NCI-H2029 (cell line): ENCODE results near the gene FECH.
"Not testable (repeated sequence)": the region's sequence is repeated elsewhere in the genome, so short reads cannot be mapped to it uniquely, and the experiment has no call there.

ENCODE experiments used
- DNase-seq: peaks from one replicate; lab custom pipeline; 2025; lab: John Stamatoyannopoulos, UW

Gene FECH, protein sequence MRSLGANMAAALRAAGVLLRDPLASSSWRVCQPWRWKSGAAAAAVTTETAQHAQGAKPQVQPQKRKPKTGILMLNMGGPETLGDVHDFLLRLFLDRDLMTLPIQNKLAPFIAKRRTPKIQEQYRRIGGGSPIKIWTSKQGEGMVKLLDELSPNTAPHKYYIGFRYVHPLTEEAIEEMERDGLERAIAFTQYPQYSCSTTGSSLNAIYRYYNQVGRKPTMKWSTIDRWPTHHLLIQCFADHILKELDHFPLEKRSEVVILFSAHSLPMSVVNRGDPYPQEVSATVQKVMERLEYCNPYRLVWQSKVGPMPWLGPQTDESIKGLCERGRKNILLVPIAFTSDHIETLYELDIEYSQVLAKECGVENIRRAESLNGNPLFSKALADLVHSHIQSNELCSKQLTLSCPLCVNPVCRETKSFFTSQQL

GRCh38 chr18:57586251-57587049 lies at the start of gene FECH:
Gene FECH, minus strand, starts transcription at chr18:57586702. Its CDS starts 82 bp downstream, at chr18:57586620.
- DNase-seq: peak; percentile 21

GRCh38 chr18:57635003-57635822 lies 48.7 kb upstream of the FECH start:
- no peak for DNase-seq

DNA sequence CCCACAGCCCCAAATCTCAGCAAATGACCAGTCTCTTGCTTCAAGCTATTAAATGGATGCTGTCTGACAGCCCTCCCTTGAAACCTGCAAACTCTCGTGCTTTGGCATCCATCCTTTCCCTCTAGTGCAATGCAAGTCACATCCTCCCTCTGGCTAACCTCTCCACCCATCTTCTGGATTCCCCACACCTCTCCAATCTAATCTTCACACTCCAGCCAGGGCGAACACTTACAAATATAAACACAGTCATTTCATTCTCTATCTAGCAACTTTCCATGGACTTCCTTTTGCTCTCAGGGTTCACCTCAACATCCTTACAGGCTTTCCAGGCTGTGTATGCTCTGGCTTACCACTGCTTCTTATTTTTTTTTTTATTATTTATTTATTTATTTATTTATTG lies 45.2 kb upstream of the FECH start:
- no peak for DNase-seq

DNA sequence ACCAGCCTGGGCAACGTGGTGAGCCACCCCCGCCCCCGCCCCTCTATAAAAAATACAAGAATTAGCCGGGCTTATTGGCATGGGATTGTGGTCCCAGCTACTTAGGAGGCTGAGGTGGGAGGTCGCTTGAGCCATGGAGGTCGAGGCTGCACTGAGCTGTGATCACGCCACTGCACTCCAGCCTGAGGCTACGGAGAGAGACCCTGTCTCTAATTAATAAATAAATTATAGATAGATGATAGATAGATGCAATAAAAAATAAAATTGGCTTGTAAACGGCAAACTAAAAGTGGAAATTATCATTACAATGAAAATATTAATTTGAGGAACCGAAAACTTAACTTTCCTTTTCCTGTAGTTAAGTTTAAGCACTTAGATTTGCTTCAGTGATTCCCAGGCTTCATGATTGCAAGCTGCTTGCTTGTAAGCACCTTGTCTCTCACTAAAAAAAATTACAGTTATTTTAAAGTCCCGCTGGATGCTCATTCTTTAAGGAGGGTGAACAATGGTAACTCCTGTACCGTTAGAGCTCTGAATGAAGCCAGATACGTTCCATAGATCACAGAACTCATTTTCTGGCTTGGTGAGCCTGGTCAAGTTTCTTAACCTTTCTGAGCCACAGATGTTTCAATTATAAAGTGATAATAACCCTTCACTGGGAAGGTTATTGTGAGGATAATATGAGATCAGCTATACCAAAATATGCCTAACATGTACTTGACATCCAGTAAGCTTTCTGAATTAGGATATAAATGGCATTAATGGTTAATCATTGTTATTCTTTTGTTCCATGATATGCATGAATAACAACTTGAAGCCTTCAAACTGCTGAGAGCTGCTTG lies 44.5 kb upstream of the FECH start:
- no peak for DNase-seq

DNA sequence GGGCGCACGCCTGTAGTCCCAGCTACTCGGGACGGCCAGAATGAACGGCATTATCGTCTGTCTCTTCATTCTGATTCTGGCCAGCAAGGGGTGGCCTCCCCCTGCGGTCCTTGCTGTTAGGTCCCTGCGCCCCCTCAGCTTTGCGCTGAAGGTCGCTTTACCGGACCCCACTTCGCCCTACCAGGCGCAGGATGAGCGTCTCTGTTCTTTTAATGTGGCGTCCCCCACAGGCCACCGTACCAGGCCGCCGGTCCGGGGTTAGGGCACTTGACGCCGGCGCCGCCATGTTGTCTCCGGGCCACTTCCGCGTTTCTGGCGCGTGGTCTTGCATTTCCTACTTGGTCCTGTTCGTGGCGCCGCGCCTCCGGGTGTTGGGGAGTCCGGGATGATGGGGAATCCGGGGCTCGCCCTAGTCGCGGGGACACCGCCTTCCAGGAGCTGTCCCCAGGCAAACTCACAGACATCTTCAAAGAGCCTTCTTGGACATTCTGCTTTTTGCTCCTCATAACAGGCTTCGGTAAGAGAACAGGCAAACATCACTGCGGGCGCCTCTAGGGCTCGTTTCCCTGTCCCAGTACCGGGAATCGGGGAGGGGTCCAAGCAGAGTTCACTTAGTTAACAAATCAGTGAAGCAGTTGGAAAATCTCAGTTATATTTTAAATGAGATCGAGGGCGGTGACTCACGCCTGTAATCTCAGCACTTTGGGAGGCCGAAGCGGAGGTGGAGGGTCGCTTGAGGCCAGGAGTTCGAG lies 43.7 kb upstream of the FECH start:
- DNase-seq: peak; percentile 82

DNA sequence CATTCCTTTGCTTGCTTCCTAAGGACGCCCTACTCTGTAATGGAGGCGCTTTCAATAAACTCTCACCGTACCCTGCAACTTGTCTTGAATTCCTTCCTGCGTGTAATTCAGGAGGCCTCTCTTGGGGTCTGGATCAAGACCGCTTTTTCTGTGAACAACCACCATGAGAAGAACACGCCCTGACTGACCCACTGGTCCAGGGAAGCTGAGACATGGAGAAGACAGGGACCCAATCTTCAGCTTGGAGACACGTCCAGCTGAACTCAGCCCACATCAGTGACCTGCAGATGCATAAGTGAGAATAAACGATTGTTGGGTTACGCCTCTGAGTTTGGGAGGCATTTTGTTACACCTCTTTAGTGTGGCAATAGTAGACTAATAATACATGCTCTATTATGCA lies 42.9 kb upstream of the FECH start:
- no peak for DNase-seq

GRCh38 chr18:57627488-57627887 lies 41.0 kb upstream of the FECH start:
- DNase-seq: no peak

- DNase-seq: no peak
Observed at GRCh38 chr18:57624988-57625387, 38.5 kb upstream of the FECH start.

DNA sequence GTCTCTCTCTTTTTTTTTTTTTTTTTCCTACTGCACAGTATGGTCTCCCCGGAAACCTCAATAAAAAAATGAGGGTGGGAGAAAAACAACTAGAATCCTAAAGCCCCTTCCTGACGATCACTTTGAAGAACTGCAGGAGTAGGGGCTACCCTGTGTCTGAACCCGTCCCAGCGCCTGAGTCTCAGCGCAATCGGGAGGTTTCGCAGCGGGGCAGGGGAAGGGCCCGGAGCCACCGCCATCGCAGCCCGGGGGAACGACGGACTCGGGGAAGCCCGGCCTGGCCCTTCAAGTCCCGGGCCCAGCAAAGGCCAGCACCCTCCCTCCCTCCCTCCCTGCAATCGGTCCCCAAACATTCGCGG lies 34.7 kb upstream of the FECH start:
- DNase-seq: no peak

DNA sequence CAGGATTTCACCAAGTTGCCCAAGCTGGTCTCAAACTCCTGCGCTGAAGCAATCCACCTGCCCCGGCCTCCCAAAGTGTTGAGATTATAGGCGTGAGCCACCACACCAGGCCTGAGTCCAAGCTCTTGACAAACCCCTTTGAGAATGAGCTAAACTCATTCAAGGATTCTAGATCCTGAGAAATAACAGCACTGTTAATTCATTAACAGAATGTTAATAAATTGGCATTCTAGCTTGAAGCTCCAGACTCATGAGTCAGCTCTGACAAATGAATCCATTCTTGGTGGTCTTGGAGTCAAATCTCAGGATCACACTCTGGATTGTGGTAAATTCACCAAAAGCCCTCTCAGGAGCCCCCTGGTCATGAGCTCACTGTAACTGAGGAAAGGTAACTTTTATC lies 33.4 kb upstream of the FECH start:
- no peak for DNase-seq

DNA sequence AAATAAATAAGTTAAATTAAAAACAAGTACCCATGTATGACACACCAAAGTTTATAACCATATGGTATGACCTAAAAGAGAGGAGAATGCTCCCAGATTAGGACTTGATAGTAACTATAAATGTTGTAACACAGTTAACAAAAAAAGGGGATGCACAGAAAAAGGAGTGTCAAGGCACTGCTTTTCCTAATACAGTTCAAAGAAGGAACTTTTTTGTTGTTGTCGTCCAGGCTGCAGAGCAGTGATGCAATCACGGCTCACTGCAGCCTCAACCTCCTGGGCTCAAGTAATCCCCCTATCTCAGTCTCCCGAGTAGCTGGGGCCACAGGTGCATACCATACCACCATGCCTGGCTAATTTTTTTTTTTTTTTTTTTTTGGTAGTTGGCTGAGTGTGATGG lies 32.4 kb upstream of the FECH start:
- DNase-seq: no peak

- DNase-seq: no peak
Observed at GRCh38 chr18:57603871-57604270, 17.4 kb upstream of the FECH start.

- DNase-seq: no peak
Observed at GRCh38 chr18:57595347-57595746, 8.8 kb upstream of the FECH start.

GRCh38 chr18:57592716-57593115 lies 6.2 kb upstream of the FECH start:
- not testable (repeated sequence) for DNase-seq

- no peak for DNase-seq
Observed at GRCh38 chr18:57589161-57589560, 2.7 kb upstream of the FECH start.

GRCh38 chr18:57587098-57587661 lies 678 bp upstream of the FECH start:
- no peak for DNase-seq

- DNase-seq: no peak
Observed at GRCh38 chr18:57585855-57586250, 649 bp downstream of the FECH start.

DNA sequence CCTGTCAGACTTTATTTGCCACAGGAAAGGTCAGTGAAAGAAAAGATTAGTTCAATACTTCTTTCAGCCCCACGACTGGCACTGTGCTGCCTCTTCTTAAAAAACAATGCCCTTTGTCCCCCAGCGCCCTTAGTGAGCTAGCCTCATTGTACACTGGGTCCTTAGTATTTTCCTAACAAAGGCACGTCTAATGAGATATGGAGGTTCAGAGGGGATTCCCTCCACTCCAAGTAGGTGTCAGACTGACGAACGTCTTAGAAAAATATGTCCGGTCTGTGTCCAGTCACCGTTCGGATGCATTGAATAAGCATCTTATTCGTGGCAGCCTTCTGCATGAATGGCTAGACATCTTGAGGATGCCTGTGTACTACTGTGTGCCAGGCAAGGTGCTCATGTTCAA lies 1.1 kb downstream of the FECH start:
- DNase-seq: no peak

DNA sequence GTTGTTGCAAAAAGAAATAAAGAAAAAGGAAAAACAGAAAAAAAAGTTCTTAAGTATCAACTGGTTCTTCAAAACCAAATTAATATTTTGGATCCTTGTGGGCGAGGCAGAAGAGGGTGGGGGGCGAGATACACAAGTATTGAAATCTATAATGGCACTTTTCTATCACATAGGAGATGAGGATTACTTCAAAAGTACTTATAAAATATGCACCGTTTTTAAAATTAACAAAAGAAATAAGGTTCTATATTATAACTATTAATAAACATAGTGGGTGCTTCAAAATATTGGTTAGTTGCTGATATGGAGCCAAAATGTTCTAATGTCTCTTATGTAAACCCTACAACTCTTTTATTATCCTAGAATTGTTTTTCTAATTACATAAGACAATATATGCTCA lies 2.1 kb downstream of the FECH start:
- no peak for DNase-seq

GRCh38 chr18:57583297-57583835 lies 3.1 kb downstream of the FECH start:
- DNase-seq: no peak
